GM18508 (cell line): Measurements from ENCODE around the gene LITAFD.

ENCODE experiments used
- ATAC-seq: cut with Tn5 transposase; IDR thresholded peaks from one replicate; pipeline ENCODE4 v1.9.1; 2021; ENCODE audit warnings: moderate number of reproducible peaks; ENCODE audit not compliant: insufficient read depth, unreplicated experiment

Gene LITAFD

GRCh38 chr16:8890549-8890921 lies 8.4 kb downstream of the LITAFD start:
- ATAC-seq, result no peak

- ATAC-seq, result peak; percentile 17
Observed at GRCh38 chr16:8892101-8892575, 10.0 kb downstream of the LITAFD start.

GRCh38 chr16:8893426-8893825 lies 11.3 kb downstream of the LITAFD start:
- no peak for ATAC-seq

- ATAC-seq, result no peak
Observed at GRCh38 chr16:8893976-8894690, 12.0 kb downstream of the LITAFD start.

- ATAC-seq, result no peak
Observed at GRCh38 chr16:8894736-8895334, 12.7 kb downstream of the LITAFD start.

- ATAC-seq, result no peak
Observed at GRCh38 chr16:8898660-8899318, 16.6 kb downstream of the LITAFD start.

- no peak for ATAC-seq
Observed at GRCh38 chr16:8899709-8900317, 17.7 kb downstream of the LITAFD start.

GRCh38 chr16:8900343-8900742 lies 18.2 kb downstream of the LITAFD start:
- no peak for ATAC-seq

- no peak for ATAC-seq
Observed at GRCh38 chr16:8901320-8901861, 19.2 kb downstream of the LITAFD start.

- ATAC-seq, result no peak
Observed at GRCh38 chr16:8903004-8903403, 20.9 kb downstream of the LITAFD start.

GRCh38 chr16:8904018-8904430 lies 21.9 kb downstream of the LITAFD start:
- no peak for ATAC-seq

GRCh38 chr16:8905168-8905762 lies 23.1 kb downstream of the LITAFD start:
- no peak for ATAC-seq

- ATAC-seq, result no peak
Observed at GRCh38 chr16:8905795-8906591, 23.8 kb downstream of the LITAFD start.

GRCh38 chr16:8907096-8907495 lies 24.9 kb downstream of the LITAFD start:
- ATAC-seq, result no peak

- no peak for ATAC-seq
Observed at GRCh38 chr16:8908810-8909468, 26.8 kb downstream of the LITAFD start.

GRCh38 chr16:8910811-8911210 lies 28.7 kb downstream of the LITAFD start:
- ATAC-seq, result no peak

GRCh38 chr16:8912793-8913192 lies 30.6 kb downstream of the LITAFD start:
- ATAC-seq, result no peak

- no peak for ATAC-seq
Observed at GRCh38 chr16:8914098-8914497, 31.9 kb downstream of the LITAFD start.

- no peak for ATAC-seq
Observed at GRCh38 chr16:8915722-8916301, 33.7 kb downstream of the LITAFD start.
